IPS-18c (cell line): ENCODE measurements around the gene RAB5B.
A peak's percentile ranks its signal among the peaks of the same experiment; 100 is the strongest.
"Not testable (repeated sequence)": the region's sequence is repeated elsewhere in the genome, so short reads cannot be mapped to it uniquely, and the experiment has no call there.

Experiments used
- H3K4me3 ChIP-seq: 2 replicates; pipeline ENCODE4 v1.7.0; 2013; ENCODE audit warnings: low read depth, mild to moderate bottlenecking, low read length, moderate library complexity; ENCODE audit not compliant: insufficient read depth
- H3K9me3 ChIP-seq: one replicate; pipeline ENCODE4 v1.6.1; 2013; ENCODE audit warnings: mild to moderate bottlenecking, low read length, moderate library complexity; ENCODE audit not compliant: control insufficient read depth, insufficient read depth

The RAB5B gene

GRCh38 chr12:55972456-55972855, 1.4 kb upstream of the RAB5B start:
- Histone ChIP-seq H3K4me3 (no peak overlapping the region), H3K9me3 (peaks cover 4% of the 10 kb centered on the region)

- peak overlapping the region; percentile 52 for H3K4me3 ChIP-seq
- peaks cover 4% of the 10 kb centered on the region for H3K9me3 ChIP-seq
Observed at GRCh38 chr12:55972911-55973598, 823 bp upstream of the RAB5B start.

- Histone ChIP-seq H3K4me3 (peak overlapping the region; percentile 98), H3K9me3 (peaks cover 4% of the 10 kb centered on the region)
Observed at GRCh38 chr12:55974308-55974730, 441 bp downstream of the RAB5B start.

- peaks cover 4% of the 10 kb centered on the region for H3K9me3 ChIP-seq
- H3K4me3 ChIP-seq: no peak overlapping the region
Observed at GRCh38 chr12:55978393-55978792, 4.5 kb downstream of the RAB5B start.

DNA sequence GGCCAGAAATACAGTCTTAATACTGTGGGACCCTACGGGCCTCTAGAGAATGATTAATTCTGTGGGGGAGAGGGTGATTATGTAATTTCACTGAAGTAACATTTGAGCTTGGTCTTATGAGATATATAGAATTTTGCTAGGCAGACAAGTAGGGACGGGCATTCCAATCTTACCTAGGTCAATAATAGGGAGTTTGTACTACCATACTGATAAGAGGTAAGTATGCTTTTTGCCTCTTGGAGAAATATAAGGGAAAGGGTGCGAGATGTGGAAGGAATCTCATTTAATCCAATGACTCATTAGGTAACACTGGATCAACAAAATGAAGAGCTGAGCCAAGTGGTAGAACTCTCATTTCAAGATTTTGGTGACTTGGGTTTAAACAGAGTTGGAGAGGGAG, 5.2 kb downstream of the RAB5B start:
- Histone ChIP-seq H3K9me3 (peaks cover 4% of the 10 kb centered on the region), H3K4me3 (no peak overlapping the region)

- H3K9me3 ChIP-seq, H3K4me3 ChIP-seq: not testable (repeated sequence)
Observed at GRCh38 chr12:55981882-55982281, 8.0 kb downstream of the RAB5B start.

DNA sequence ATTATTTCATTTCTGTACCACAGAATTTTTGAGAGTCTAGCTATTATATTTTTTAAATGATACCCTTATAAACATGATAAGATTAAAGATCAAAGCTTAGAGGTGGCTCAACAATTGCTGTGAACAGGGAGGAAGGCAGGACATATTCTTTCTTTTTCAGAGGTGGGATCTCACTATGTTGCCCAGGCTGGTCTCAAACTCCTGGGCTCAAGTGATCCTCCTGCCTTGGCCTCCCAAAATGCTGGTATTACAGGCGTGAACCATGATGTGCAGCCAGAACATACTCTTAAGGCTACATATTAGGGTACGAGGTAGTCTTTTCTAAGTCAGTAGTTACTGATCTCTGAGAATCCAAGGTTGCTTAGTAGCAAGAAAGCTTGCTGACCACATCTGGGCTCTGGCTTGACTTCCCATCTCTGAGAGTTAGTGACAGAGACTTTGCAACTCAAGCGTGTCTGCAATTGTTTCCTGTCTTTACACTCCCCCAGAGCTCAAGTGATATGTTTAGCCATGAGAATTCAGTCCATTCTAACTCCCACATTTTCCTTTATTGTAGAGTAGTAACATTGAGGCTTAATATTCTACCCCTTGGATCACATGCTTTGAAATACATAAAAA, 8.6 kb downstream of the RAB5B start:
- no peak overlapping the region for H3K4me3 ChIP-seq
- H3K9me3 ChIP-seq: no peaks in the 10 kb centered on the region

- Histone ChIP-seq H3K9me3 (no peaks in the 10 kb centered on the region), H3K4me3 (no peak overlapping the region)
Observed at GRCh38 chr12:55983232-55983842, 9.5 kb downstream of the RAB5B start.

- no peak overlapping the region for H3K4me3 ChIP-seq
- H3K9me3 ChIP-seq: no peaks in the 10 kb centered on the region
Observed at GRCh38 chr12:55984861-55985260, 11.0 kb downstream of the RAB5B start.

DNA sequence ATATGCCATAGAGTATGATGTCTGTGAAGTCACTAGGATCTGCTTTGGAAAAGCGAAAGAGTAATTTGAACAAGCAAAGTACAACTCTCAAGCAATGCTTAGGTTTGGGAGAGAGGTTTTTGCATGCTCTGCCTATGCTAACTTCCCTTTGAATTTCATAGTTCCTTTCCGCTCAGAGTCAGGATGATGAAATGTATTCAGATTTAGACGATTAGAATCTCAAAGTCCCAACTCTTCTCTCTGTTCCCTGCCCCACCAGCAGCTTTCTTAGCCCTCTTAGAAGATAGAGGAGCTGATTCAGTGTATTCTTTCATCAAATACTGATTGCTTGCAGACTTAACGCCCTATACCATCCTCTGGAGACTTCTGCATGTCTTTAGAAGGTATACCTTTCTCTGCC, 11.5 kb downstream of the RAB5B start:
- no peaks in the 10 kb centered on the region for H3K9me3 ChIP-seq
- no peak overlapping the region for H3K4me3 ChIP-seq

DNA sequence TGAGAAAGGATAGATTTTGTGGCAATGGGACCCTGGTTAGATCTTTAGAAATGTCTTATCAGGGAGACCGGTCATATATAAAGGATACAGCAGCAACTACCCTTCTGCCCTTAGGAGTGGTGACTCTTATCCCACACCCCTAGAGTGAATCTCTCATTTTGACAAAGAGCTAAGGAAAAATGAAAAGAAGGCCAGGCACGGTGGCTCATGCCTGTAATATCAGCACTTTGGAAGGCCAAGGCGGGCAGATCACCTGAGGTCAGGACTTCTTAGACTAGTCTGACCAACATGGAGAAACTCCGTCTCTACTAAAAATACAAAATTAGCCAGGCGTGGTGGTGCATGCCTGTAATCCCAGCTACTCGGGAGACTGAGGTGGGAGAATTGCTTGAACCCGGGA, 12.1 kb downstream of the RAB5B start:
- not testable (repeated sequence) for H3K4me3 ChIP-seq, H3K9me3 ChIP-seq

DNA sequence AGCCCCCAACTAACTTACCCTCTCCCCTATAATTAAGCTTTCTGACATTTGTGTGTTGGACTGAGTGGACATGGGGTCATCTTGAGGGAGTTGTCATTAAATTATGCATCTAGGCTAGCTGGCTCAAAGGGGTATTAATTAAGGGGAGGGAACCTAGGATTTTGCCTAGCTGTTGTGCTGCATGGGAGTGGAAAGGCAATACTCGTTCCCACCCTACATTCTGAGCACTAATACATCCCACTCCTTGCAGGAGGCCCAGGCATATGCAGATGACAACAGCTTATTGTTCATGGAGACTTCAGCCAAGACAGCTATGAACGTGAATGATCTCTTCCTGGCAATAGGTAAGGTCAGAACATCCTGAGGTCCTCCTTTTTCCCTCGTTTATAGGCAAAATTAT, 17.2 kb downstream of the RAB5B start:
- H3K4me3 ChIP-seq: no peak overlapping the region
- H3K9me3 ChIP-seq: no peaks in the 10 kb centered on the region

DNA sequence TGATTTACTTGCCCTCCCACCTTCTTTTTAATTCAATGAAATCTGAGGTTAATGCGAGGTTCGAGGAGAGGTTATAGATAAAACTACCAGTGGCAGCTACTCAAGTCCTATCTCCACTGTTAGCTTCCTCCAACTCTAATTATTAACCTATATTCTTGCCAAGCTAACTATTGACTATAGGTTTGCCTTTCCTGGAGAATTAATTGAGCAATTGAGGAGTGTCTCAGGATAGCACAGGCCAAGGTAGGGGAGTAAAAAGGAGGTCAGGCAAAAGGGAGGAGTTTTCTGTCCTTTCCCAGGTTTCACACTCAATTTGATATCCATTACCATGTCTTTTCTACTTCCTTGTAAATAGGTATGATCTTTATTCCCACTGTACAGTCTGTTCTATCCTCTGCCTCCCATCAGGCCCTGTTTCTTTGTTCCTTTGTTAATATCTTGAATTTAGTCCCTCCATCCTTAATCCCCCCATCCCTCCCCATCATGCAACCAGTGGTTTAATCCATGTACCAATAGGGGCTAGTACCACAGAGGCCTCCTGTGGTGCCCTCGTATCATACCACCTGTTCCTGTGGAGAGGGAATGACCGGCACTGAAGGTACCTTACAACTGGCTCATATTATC, 19.5 kb downstream of the RAB5B start:
- no peak overlapping the region for H3K4me3 ChIP-seq
- no peaks in the 10 kb centered on the region for H3K9me3 ChIP-seq

GRCh38 chr12:55995366-55995765, 21.5 kb downstream of the RAB5B start:
- Histone ChIP-seq H3K4me3 (no peak overlapping the region), H3K9me3 (no peaks in the 10 kb centered on the region)

- H3K9me3 ChIP-seq: no peaks in the 10 kb centered on the region
- H3K4me3 ChIP-seq: peak overlapping the region; percentile 30; the same call in 1 of the 2 replicates
Observed at GRCh38 chr12:55996201-55996714, 22.4 kb downstream of the RAB5B start.

- Histone ChIP-seq H3K4me3 (peak within 1 kb of the TSS; percentile 75), H3K9me3 (no peaks in the 10 kb centered on the region)
Observed at GRCh38 chr12:55996715-55997534, 23.0 kb downstream of the RAB5B start, which contains the start of gene SUOX. TSS of gene SUOX (plus strand) at chr12:55997276. CDS start at chr12:56002222, 4,946 bp downstream.

DNA sequence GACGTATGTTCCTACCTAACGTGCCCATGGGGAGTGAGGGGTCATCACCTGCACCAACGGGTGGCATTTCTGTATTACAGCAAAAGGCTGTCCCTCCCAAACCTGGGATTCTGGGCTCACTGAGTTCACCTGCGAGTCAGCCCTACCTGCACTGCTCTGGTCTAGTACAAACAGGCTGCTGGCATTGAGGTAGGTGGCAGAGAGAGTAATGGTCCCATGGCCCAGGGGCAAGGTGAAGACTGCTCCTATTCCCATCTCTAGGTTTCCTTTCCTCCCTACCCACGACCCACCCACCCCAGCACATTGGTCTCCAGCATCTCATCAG, 23.6 kb downstream of the RAB5B start:
- H3K4me3 ChIP-seq: peak overlapping the region; percentile 75

More for the DNA sequence above, 23.6 kb downstream of the RAB5B start:
- no peaks in the 10 kb centered on the region for H3K9me3 ChIP-seq
